GM21529 (cell line): ENCODE data around the gene ALKAL2.

Experiments
- ATAC-seq: cut with Tn5 transposase; IDR thresholded peaks from one replicate; pipeline ENCODE4 v1.9.1; 2021; ENCODE audit not compliant: unreplicated experiment

Gene ALKAL2

GRCh38 chr2:271917-272316 is 16.0 kb downstream of the ALKAL2 start:
- ATAC-seq, result no peak

GRCh38 chr2:270861-271260 is 17.0 kb downstream of the ALKAL2 start:
- no peak for ATAC-seq

- no peak for ATAC-seq
Measured at GRCh38 chr2:269356-270030, 18.4 kb downstream of the ALKAL2 start.

- no peak for ATAC-seq
Measured at GRCh38 chr2:268323-268722, 19.6 kb downstream of the ALKAL2 start.

- ATAC-seq, result peak; percentile 84
Measured at GRCh38 chr2:264493-265468, 23.1 kb downstream of the ALKAL2 start, which contains the start of gene ACP1. ACP1 (plus strand) TSS chr2:264947; CDS start chr2:264965, 18 bp downstream.

GRCh38 chr2:263774-264492 is 24.0 kb downstream of the ALKAL2 start, which contains the start of gene SH3YL1:
SH3YL1 (minus strand) TSS chr2:264032; CDS start chr2:263984, 48 bp downstream.
- peak; percentile 27 for ATAC-seq

- no peak for ATAC-seq
Measured at GRCh38 chr2:263022-263738, 24.7 kb downstream of the ALKAL2 start.

GRCh38 chr2:262117-262516 is 25.8 kb downstream of the ALKAL2 start:
- ATAC-seq, result no peak

GRCh38 chr2:260507-261161 is 27.3 kb downstream of the ALKAL2 start:
- no peak for ATAC-seq

GRCh38 chr2:259789-260331 is 28.0 kb downstream of the ALKAL2 start:
- no peak for ATAC-seq

GRCh38 chr2:258933-259332 is 29.0 kb downstream of the ALKAL2 start:
- no peak for ATAC-seq

- no peak for ATAC-seq
Measured at GRCh38 chr2:257842-258241, 30.0 kb downstream of the ALKAL2 start.

- no peak for ATAC-seq
Measured at GRCh38 chr2:257429-257828, 30.5 kb downstream of the ALKAL2 start.

- ATAC-seq, result no peak
Measured at GRCh38 chr2:256094-256493, 31.8 kb downstream of the ALKAL2 start.

- ATAC-seq, result no peak
Measured at GRCh38 chr2:255195-255594, 32.7 kb downstream of the ALKAL2 start.

GRCh38 chr2:254241-254640 is 33.6 kb downstream of the ALKAL2 start:
- ATAC-seq, result no peak

GRCh38 chr2:253202-253638 is 34.7 kb downstream of the ALKAL2 start:
- no peak for ATAC-seq

GRCh38 chr2:252001-252602 is 35.8 kb downstream of the ALKAL2 start:
- ATAC-seq, result no peak

GRCh38 chr2:249538-250042 is 38.3 kb downstream of the ALKAL2 start:
- no peak for ATAC-seq
